GM23338 (cell line): ENCODE results near the gene SHISAL1. TPM values are rescaled to one million over a fixed set of nuclear protein-coding genes. Genes with fewer than 3 reads are reported as not detected.

ENCODE experiments used
- ATAC-seq: fragments of 200-7000 bp; cut with Tn5 transposase; 3 replicates; pipeline ENCODE4 v1.9.1; 2020
- DNase-seq: peaks from one replicate; pipeline ENCODE4 v3.0.0-alpha.2; 2015; ENCODE audit warnings: low spot score
- H2AFZ ChIP-seq: fragments of 200-600 bp; sonication (generic); 2 replicates; pipeline ENCODE4 v1.8.0; 2016; ENCODE audit warnings: antibody characterized with exemption, mild to moderate bottlenecking, moderate library complexity
- H3F3A ChIP-seq: fragments of 200-600 bp; sonication (generic); replicated peaks from 2 replicates; pipeline ENCODE4 v1.8.0; 2017; ENCODE audit warnings: antibody characterized with exemption, mixed run types, low read depth
- H3K27ac ChIP-seq: fragments of 200-600 bp; sonication (generic); 2 replicates; pipeline ENCODE4 v1.6.1; 2016; ENCODE audit warnings: low read depth
- H3K27me3 ChIP-seq: fragments of 200-600 bp; sonication (generic); 2 replicates; pipeline ENCODE4 v1.8.0; 2016; ENCODE audit warnings: mild to moderate bottlenecking, mixed run types, moderate library complexity; ENCODE audit not compliant: insufficient read depth
- H3K36me3 ChIP-seq: fragments of 200-600 bp; sonication (generic); 2 replicates; pipeline ENCODE4 v1.8.0; 2016; ENCODE audit warnings: mild to moderate bottlenecking; ENCODE audit not compliant: insufficient read depth
- H3K4me1 ChIP-seq: fragments of 200-600 bp; sonication (generic); 2 replicates; pipeline ENCODE4 v1.8.0; 2016; ENCODE audit warnings: mild to moderate bottlenecking, moderate library complexity; ENCODE audit not compliant: insufficient read depth
- H3K4me2 ChIP-seq: fragments of 200-600 bp; sonication (generic); 2 replicates; pipeline ENCODE4 v1.7.1; 2017; ENCODE audit warnings: mixed run types
- H3K4me3 ChIP-seq: fragments of 200-600 bp; sonication (generic); 2 replicates; pipeline ENCODE4 v1.6.1; 2016; ENCODE audit warnings: mixed run types
- H3K79me2 ChIP-seq: fragments of 200-600 bp; sonication (generic); replicated peaks from 2 replicates; pipeline ENCODE4 v1.8.0; 2017; ENCODE audit warnings: mild to moderate bottlenecking; ENCODE audit not compliant: insufficient read depth
- H3K9me2 ChIP-seq: fragments of 200-600 bp; sonication (generic); 2 replicates; pipeline ENCODE4 v1.8.0; 2017; ENCODE audit not compliant: insufficient read depth
- H4K20me1 ChIP-seq: fragments of 200-600 bp; sonication (generic); replicated peaks from 2 replicates; pipeline ENCODE4 v1.8.0; 2017; ENCODE audit warnings: mild to moderate bottlenecking; ENCODE audit not compliant: insufficient read depth
- H3K27ac Mint-ChIP-seq: 2 replicates; pipeline ENCODE4 v1.8.0; 2020; ENCODE audit warnings: inconsistent platforms, mild to moderate bottlenecking, moderate library complexity, mixed read lengths
- H3K27me3 Mint-ChIP-seq: 3 replicates; pipeline ENCODE4 v1.8.0; 2022; ENCODE audit warnings: low read depth, mild to moderate bottlenecking, moderate library complexity, mixed read lengths, inconsistent platforms; ENCODE audit not compliant: insufficient read depth, poor library complexity
- H3K36me3 Mint-ChIP-seq: 3 replicates; pipeline ENCODE4 v1.8.0; 2021; ENCODE audit warnings: low read depth, mild to moderate bottlenecking, inconsistent platforms, moderate library complexity, mixed read lengths
- H3K4me1 Mint-ChIP-seq: 3 replicates; pipeline ENCODE4 v1.8.0; 2020; ENCODE audit warnings: mild to moderate bottlenecking, inconsistent platforms, mixed read lengths
- H3K4me3 Mint-ChIP-seq: 3 replicates; pipeline ENCODE4 v1.8.0; 2021; ENCODE audit warnings: moderate library complexity, mild to moderate bottlenecking, inconsistent platforms, mixed read lengths
- H3K9me3 Mint-ChIP-seq: 3 replicates; pipeline ENCODE4 v1.8.0; 2020; ENCODE audit warnings: moderate library complexity, mild to moderate bottlenecking, inconsistent platforms, mixed read lengths
- CREB1 ChIP-seq: fragments of 250-450 bp; sonication (Bioruptor Pico); IDR thresholded peaks from 2 replicates; pipeline ENCODE4 v1.5.0; 2020; ENCODE audit warnings: low read depth, mild to moderate bottlenecking, moderate library complexity
- EZH2 ChIP-seq: fragments of 200-600 bp; sonication (generic); IDR thresholded peaks from one replicate; pipeline ENCODE4 v1.8.0; 2017; ENCODE audit warnings: antibody characterized with exemption, mild to moderate bottlenecking, low read depth; ENCODE audit not compliant: unreplicated experiment
- EZH2phosphoT487 ChIP-seq: fragments of 200-600 bp; sonication (generic); IDR thresholded peaks from one replicate; pipeline ENCODE4 v1.8.1; 2018; ENCODE audit warnings: antibody characterized with exemption; ENCODE audit not compliant: unreplicated experiment
- JUNB ChIP-seq: IDR thresholded peaks from one replicate; pipeline ENCODE4 v1.6.1; 2016; ENCODE audit warnings: antibody characterized with exemption; ENCODE audit not compliant: unreplicated experiment
- NANOG ChIP-seq: IDR thresholded peaks from 2 replicates; pipeline ENCODE4 v1.6.1; 2016; ENCODE audit warnings: antibody characterized with exemption, borderline replicate concordance
- POLR2AphosphoS5 ChIP-seq: IDR thresholded peaks from 2 replicates; pipeline ENCODE4 v1.6.1; 2016; ENCODE audit warnings: antibody characterized with exemption, low read depth
- REST ChIP-seq: IDR thresholded peaks from one replicate; pipeline ENCODE4 v1.6.1; 2018; ENCODE audit warnings: antibody characterized with exemption; ENCODE audit not compliant: unreplicated experiment
- STAT1 ChIP-seq: IDR thresholded peaks from one replicate; pipeline ENCODE4 v1.6.1; 2016; ENCODE audit warnings: antibody characterized with exemption; ENCODE audit not compliant: unreplicated experiment
- ZNF114 ChIP-seq: fragments of 250-450 bp; sonication (Bioruptor Pico); IDR thresholded peaks from 2 replicates; pipeline ENCODE4 v1.5.0; 2020; ENCODE audit warnings: mild to moderate bottlenecking, moderate library complexity
- ZNF331 ChIP-seq: fragments of 250-450 bp; sonication (Bioruptor Pico); IDR thresholded peaks from 2 replicates; pipeline ENCODE4 v1.5.0; 2020; ENCODE audit warnings: low read depth, mild to moderate bottlenecking, moderate library complexity
- ZNF462 ChIP-seq: fragments of 250-450 bp; sonication (Bioruptor Pico); IDR thresholded peaks from 2 replicates; pipeline ENCODE4 v1.5.0; 2020; ENCODE audit warnings: mild to moderate bottlenecking, moderate library complexity
- polyA plus RNA-seq: library from polyadenylated mRNA; unstranded; fragments of >200 nt; fragmentation: Nextera tagmentation; extraction: Ambion mirVana; gene quantifications from 2 replicates; pipeline ENCODE4 v1.2.1, GENCODE V29; 2016
- total RNA-seq: library from RNA; depleted of rRNA; stranded (reverse); fragments of >200 nt; shearing (Covaris generic); gene quantifications from 2 replicates; pipeline ENCODE4 v1.2.3, GENCODE V29; 2014
- TF ChIP-seq, protein P1 (sequence below): IDR thresholded peaks from 2 replicates; pipeline ENCODE4 v1.6.1; 2016; ENCODE audit warnings: antibody characterized with exemption
- TF ChIP-seq, protein P2 (sequence below), 2 experiments: fragments of 200-600 bp in 1 of 2; sonication (generic) in 1 of 2; conservative IDR thresholded peaks; 2 replicates each; pipeline versions ENCODE4 v1.5.1 to v1.6.1; 2016 to 2017; ENCODE audit warnings: antibody characterized with exemption in 2 of 2, low read depth in 2 of 2, mild to moderate bottlenecking in 2 of 2, moderate library complexity in 1 of 2

Gene SHISAL1
- total and polyA plus RNA-seq, 2 experiments from 2014 or later: 0.71 to 3.4 TPM

DNA sequence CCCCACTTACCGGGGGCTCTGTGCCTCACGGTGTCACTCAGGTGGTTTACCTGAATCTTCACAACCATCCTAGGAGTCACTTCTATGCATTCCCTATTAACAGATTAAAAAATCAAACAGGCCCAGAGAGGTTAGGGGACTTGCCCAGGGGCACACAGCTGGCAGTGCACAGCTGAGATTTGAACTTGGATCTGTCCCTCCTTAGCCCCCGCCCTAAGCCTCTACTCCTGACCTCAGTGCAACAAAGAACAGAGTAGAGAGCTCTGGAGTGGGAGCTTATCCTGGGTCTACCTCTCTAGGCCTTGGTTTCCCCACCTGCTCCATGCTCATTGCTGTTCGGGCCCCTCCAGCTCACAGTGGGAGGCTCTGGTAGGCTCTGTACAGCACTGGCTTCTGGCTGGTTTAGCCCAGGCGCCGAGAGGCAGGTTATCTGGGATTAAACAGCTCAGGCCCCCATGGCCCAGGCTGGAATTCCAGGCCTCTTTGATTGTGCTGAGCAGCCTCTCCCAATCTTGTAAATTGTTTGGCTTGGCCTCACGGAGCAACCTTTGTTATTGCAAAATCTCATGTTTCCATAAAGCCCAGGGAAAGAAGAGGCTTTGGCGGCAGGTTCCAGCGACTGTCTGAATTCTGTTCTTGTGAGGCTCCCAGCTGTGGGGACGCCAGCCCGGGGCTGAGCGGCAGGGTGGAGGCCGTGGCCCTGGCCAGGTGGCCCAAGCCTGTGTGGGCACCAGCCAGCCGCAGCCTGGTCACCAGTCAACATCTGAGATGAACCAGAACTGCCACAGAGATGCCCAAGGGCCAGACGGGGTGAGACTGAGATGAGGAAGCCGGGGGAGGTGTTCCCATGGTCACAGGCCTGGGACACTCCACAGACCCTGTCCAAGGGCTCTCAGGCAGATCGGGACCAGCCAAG is 28.9 kb upstream of the SHISAL1 start:
- Mint-ChIP-seq H3K4me3 (no peak overlapping the region), H3K4me1 (peaks cover 12% of the 10 kb centered on the region), H3K27ac (no peak overlapping the region), H3K9me3 (no peaks in the 10 kb centered on the region), H3K36me3 (no peaks in the 10 kb centered on the region; the same call in 2 of the 3 replicates), H3K27me3 (peaks cover 6% of the 10 kb centered on the region)
- H3K9me2 ChIP-seq: no peaks in the 10 kb centered on the region
- no peaks in the 10 kb centered on the region for H3K36me3 ChIP-seq
- no peaks in the 10 kb centered on the region for H4K20me1 ChIP-seq
- no peak for DNase-seq
- 0 out of 2 replicates have a peak, but pooled peaks cover under 1% of the 10 kb centered on the region for H3F3A ChIP-seq
- no peak overlapping the region for H3K27ac ChIP-seq
- H3K4me3 ChIP-seq: no peak overlapping the region
- peak overlapping the region; percentile 43 for H2AFZ ChIP-seq
- peak; percentile 43 for ATAC-seq
- TF ChIP-seq, protein P1, sequence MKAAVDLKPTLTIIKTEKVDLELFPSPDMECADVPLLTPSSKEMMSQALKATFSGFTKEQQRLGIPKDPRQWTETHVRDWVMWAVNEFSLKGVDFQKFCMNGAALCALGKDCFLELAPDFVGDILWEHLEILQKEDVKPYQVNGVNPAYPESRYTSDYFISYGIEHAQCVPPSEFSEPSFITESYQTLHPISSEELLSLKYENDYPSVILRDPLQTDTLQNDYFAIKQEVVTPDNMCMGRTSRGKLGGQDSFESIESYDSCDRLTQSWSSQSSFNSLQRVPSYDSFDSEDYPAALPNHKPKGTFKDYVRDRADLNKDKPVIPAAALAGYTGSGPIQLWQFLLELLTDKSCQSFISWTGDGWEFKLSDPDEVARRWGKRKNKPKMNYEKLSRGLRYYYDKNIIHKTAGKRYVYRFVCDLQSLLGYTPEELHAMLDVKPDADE: no peak
- TF ChIP-seq, protein P2, sequence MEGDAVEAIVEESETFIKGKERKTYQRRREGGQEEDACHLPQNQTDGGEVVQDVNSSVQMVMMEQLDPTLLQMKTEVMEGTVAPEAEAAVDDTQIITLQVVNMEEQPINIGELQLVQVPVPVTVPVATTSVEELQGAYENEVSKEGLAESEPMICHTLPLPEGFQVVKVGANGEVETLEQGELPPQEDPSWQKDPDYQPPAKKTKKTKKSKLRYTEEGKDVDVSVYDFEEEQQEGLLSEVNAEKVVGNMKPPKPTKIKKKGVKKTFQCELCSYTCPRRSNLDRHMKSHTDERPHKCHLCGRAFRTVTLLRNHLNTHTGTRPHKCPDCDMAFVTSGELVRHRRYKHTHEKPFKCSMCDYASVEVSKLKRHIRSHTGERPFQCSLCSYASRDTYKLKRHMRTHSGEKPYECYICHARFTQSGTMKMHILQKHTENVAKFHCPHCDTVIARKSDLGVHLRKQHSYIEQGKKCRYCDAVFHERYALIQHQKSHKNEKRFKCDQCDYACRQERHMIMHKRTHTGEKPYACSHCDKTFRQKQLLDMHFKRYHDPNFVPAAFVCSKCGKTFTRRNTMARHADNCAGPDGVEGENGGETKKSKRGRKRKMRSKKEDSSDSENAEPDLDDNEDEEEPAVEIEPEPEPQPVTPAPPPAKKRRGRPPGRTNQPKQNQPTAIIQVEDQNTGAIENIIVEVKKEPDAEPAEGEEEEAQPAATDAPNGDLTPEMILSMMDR (conservative IDR thresholded peaks at IDR 0.05; ENCODE audit: low read depth in 2 of 2): no peak
- TF ChIP-seq REST (no peak), STAT1 (no peak), ZNF462 (CRISPR knock-in tag) (no peak), EZH2phosphoT487 (no peak), EZH2 (no peak), POLR2AphosphoS5 (no peak), ZNF114 (CRISPR knock-in tag) (no peak), JUNB (no peak), NANOG (no peak), ZNF331 (no peak), CREB1 (no peak)
- H3K4me1 ChIP-seq: peaks cover 3% of the 10 kb centered on the region; the same call in 1 of the 2 replicates
- H3K4me2 ChIP-seq: 0 out of 2 replicates have a peak overlapping the region, but pooled peaks have one; percentile 43
- H3K79me2 ChIP-seq: no peaks in the 10 kb centered on the region
- H3K27me3 ChIP-seq: no peaks in the 10 kb centered on the region
